Loucy (cell line): Measurements from ENCODE around the gene CDT1.

Experiments
- CTCF ChIP-seq: fragments of 200-600 bp; sonication (generic); conservative IDR thresholded peaks from 2 replicates; pipeline ENCODE4 v1.5.1; 2014; ENCODE audit warnings: mild to moderate bottlenecking, antibody characterized with exemption, low read length
- EZH2phosphoT487 ChIP-seq: fragments of 200-600 bp; IDR thresholded peaks from 2 replicates; pipeline ENCODE4 v1.6.1; 2018; ENCODE audit warnings: antibody characterized with exemption, mild to moderate bottlenecking, moderate library complexity, borderline replicate concordance

- TF ChIP-seq CTCF: no peak
- TF ChIP-seq EZH2phosphoT487: no peak
Observed at GRCh38 chr16:88807626-88808453, 4.3 kb downstream of the CDT1 start.
